Liver (tissue), 9 donors: ENCODE data around the gene DFFB. TPM values are rescaled to one million over a fixed set of nuclear protein-coding genes. Genes with fewer than 3 reads are reported as not detected.

Experiments
- DNase-seq: peaks from one replicate; pipeline ENCODE4 v3.0.0-alpha.2; 2017; ENCODE audit warnings: low spot score
- H3K27ac ChIP-seq, 2 donors: one replicate each; pipeline ENCODE4 v1.7.0; 2013; ENCODE audit warnings: inconsistent platforms in 2 of 2, low read length in 2 of 2, control low read depth in 1 of 2, low read depth in 1 of 2, mild to moderate bottlenecking in 1 of 2
- H3K27me3 ChIP-seq, 4 donors: one replicate each; pipeline versions ENCODE4 v1.6.1 to v1.7.0; 2013; ENCODE audit warnings: low read length in 3 of 4, inconsistent platforms in 1 of 4, mild to moderate bottlenecking in 1 of 4, moderate library complexity in 1 of 4; ENCODE audit not compliant: control insufficient read depth in 4 of 4, insufficient read depth in 4 of 4
- H3K36me3 ChIP-seq, 4 donors: one replicate each; pipeline versions ENCODE4 v1.6.1 to v1.7.0; 2013; ENCODE audit warnings: low read length in 3 of 4, mild to moderate bottlenecking in 3 of 4, low read depth in 1 of 4, moderate library complexity in 1 of 4; ENCODE audit not compliant: control insufficient read depth in 4 of 4, insufficient read depth in 3 of 4
- H3K4me1 ChIP-seq, 4 donors: one replicate each; pipeline versions ENCODE4 v1.6.1 to v1.7.0; 2013; ENCODE audit warnings: low read length in 3 of 4, mild to moderate bottlenecking in 3 of 4, moderate library complexity in 1 of 4; ENCODE audit not compliant: control insufficient read depth in 4 of 4, insufficient read depth in 4 of 4
- H3K4me3 ChIP-seq, 3 donors: one replicate each; pipeline versions ENCODE4 v1.6.1 to v1.7.0; 2013; ENCODE audit warnings: low read length in 3 of 3, control low read depth in 1 of 3, low read depth in 1 of 3, mild to moderate bottlenecking in 1 of 3
- H3K9ac ChIP-seq, 2 donors: one replicate each; pipeline ENCODE4 v1.7.0; 2013; ENCODE audit warnings: low read length in 2 of 2, mild to moderate bottlenecking in 2 of 2, moderate library complexity in 2 of 2, control low read depth in 1 of 2, low read depth in 1 of 2
- H3K9me3 ChIP-seq, 4 donors: one replicate each; pipeline versions ENCODE4 v1.6.1 to v1.7.0; 2013; ENCODE audit warnings: low read length in 3 of 4; ENCODE audit not compliant: control insufficient read depth in 4 of 4
- GABPA ChIP-seq, 2 donors: IDR thresholded peaks in 1 of 2; conservative IDR thresholded peaks in 1 of 2; 2 replicates each; pipeline ENCODE4 v1.6.1; 2016; ENCODE audit warnings: antibody characterized with exemption in 2 of 2, mild to moderate bottlenecking in 1 of 2, moderate library complexity in 1 of 2
- HNF4A ChIP-seq, 2 donors: conservative IDR thresholded peaks; 2 replicates each; pipeline ENCODE4 v1.6.1; 2016; ENCODE audit warnings: antibody characterized with exemption in 2 of 2, mild to moderate bottlenecking in 2 of 2
- JUND ChIP-seq, 2 donors: IDR thresholded peaks; 2 replicates each; pipeline ENCODE4 v1.6.1; 2016; ENCODE audit warnings: antibody characterized with exemption in 2 of 2
- NR2F2 ChIP-seq: IDR thresholded peaks from 2 replicates; pipeline ENCODE4 v1.6.1; 2016; ENCODE audit warnings: antibody characterized with exemption
- RAD21 ChIP-seq, 2 donors: IDR thresholded peaks; 2 replicates each; pipeline ENCODE4 v1.6.1; 2016; ENCODE audit warnings: antibody characterized with exemption in 2 of 2, mild to moderate bottlenecking in 2 of 2
- RXRA ChIP-seq, 2 donors: IDR thresholded peaks; 2 replicates each; pipeline ENCODE4 v1.6.1; 2017 to 2018; ENCODE audit warnings: antibody characterized with exemption in 2 of 2, mild to moderate bottlenecking in 1 of 2
- SP1 ChIP-seq: IDR thresholded peaks from 2 replicates; pipeline ENCODE4 v1.6.1; 2018; ENCODE audit warnings: antibody characterized with exemption, mild to moderate bottlenecking
- TAF1 ChIP-seq: conservative IDR thresholded peaks from 2 replicates; pipeline ENCODE4 v1.6.1; 2016; ENCODE audit warnings: antibody characterized with exemption, mild to moderate bottlenecking
- ZBTB33 ChIP-seq: IDR thresholded peaks from 2 replicates; pipeline ENCODE4 v1.6.1; 2016; ENCODE audit warnings: antibody characterized with exemption
- WGBS: extraction: QIAGEN DNeasy Blood & Tissue Kit; methylation state at CpG from one replicate; pipeline ENCODE4 v1.1.7; 2013; 5-methylcytosine and 5-hydroxymethylcytosine counted together
- polyA plus RNA-seq, 2 donors: library from polyadenylated mRNA; stranded (reverse) in 1 of 2; unstranded in 1 of 2; fragments of 200-250 nt in 1 of 2; fragments of >200 nt in 1 of 2; fragmentation: Nextera tagmentation in 1 of 2; extraction: Ambion mirVana in 1 of 2; gene quantifications; one replicate each; pipeline versions ENCODE4 v1.2.1 to v1.2.3, GENCODE V29; 2013 to 2015
- total RNA-seq, 2 donors: library from RNA; depleted of rRNA; stranded (reverse); fragments of >200 nt; gene quantifications; one replicate each; pipeline ENCODE4 v1.2.3, GENCODE V29; 2014
- TF ChIP-seq, protein P1 (sequence below): IDR thresholded peaks from 2 replicates; pipeline ENCODE4 v1.6.1; 2016; ENCODE audit warnings: antibody characterized with exemption
- TF ChIP-seq, protein P2 (sequence below): IDR thresholded peaks from 2 replicates; pipeline ENCODE4 v1.6.1; 2016; ENCODE audit warnings: antibody characterized with exemption
- TF ChIP-seq, protein P3 (sequence below): fragments of 150-350 bp; IDR thresholded peaks from 2 replicates; pipeline ENCODE4 v1.5.1; 2017; ENCODE audit warnings: improper control_type of control experiment, low read depth, low read length; ENCODE audit not compliant: missing input control
- donor health status: healthy.
- donor health status: healthy.
- donor health status: healthy.
- donor health status: healthy.
- donor health status: healthy.

DFFB gene
- total and polyA plus RNA-seq, 4 donors, result 0.92 to 6.1 (median 2.9) TPM

GRCh38 chr1:3868464-3869006, 11.3 kb downstream of the DFFB start:
- TF ChIP-seq RAD21 (IDR thresholded peaks at IDR 0.05) (no peak), SP1 (no peak), GABPA (IDR thresholded peaks at IDR 0.05 in 1 of 2, conservative IDR thresholded peaks at IDR 0.05 in 1 of 2) (no peak), HNF4A (conservative IDR thresholded peaks at IDR 0.05) (no peak)
- TF ChIP-seq, protein P1, sequence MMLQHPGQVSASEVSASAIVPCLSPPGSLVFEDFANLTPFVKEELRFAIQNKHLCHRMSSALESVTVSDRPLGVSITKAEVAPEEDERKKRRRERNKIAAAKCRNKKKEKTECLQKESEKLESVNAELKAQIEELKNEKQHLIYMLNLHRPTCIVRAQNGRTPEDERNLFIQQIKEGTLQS, result no peak
- Histone ChIP-seq H3K4me3 (no peak overlapping the region), H3K9ac (no peak overlapping the region), H3K27me3 (no peaks in the 10 kb centered on the region), H3K36me3 (peaks cover 4 to 42% (median 15%) of the 10 kb centered on the region in 4 donors), H3K27ac (no peak overlapping the region), H3K4me1 (no peaks in the 10 kb centered on the region), H3K9me3 (no peaks in the 10 kb centered on the region)
- 88% methylated on average over 13 of the region's 13 CpGs for WGBS
- no peak for DNase-seq

DNA sequence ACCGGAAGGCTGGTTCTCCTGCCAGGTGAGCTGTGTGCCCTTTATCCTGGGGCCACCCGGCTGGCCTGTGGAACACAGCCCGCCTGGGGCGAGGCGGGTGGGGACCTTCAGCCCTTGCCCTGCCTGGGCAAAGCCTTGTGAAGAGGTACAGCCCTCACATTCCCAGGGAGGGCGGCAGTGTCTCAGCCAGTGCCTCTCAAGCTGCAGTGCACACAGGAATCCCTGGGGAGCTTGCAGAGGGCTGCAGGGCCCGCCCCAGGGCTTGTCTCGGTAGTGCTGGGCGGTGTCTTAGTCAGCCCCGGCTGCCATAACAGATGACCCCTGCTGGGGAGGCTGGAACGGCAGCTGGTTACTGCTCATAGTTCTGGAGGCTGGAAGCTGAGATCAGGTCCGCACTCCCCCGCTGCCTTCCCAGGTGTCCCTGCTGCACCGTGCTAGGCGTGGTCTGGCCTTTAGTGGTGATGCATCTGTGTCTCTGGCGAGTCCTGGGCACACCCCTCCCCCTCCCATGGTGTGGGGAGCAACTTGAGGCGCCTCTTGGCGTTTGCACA, 12.6 kb downstream of the DFFB start:
- Histone ChIP-seq H3K27ac (no peak overlapping the region), H3K4me1 (no peaks in the 10 kb centered on the region), H3K4me3 (no peak overlapping the region), H3K9ac (no peak overlapping the region), H3K27me3 (no peaks in the 10 kb centered on the region), H3K9me3 (no peaks in the 10 kb centered on the region), H3K36me3 (peaks cover 4 to 50% (median 19%) of the 10 kb centered on the region in 4 donors)
- WGBS, result 76% methylated on average over 18 of the region's 18 CpGs
- DNase-seq, result no peak
- TF ChIP-seq HNF4A (conservative IDR thresholded peaks at IDR 0.05) (peak in 1 of 2 donors; percentile 53), JUND (IDR thresholded peaks at IDR 0.05) (no peak)

DNA sequence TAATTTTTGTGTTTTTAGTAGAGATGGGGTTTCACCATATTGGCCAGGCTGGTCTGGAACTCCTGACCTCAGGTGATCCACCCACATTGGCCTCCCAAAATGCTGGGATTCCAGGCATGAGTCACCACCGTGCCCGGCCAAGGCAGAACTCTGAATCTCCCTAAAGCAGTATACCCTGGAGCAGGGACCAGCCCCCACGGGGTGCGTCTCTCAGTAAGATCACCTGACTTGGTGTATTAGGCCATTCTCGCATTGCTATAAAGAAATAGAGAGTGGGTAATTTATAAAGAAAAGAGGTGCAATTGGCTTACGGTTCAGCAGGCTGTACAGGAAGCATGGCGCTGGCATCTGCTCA, 14.2 kb downstream of the DFFB start:
- H3K4me1 ChIP-seq, result no peaks in the 10 kb centered on the region
- TF ChIP-seq, protein P1, result no peak
- TF ChIP-seq TAF1 (no peak), RAD21 (IDR thresholded peaks at IDR 0.05) (no peak), HNF4A (conservative IDR thresholded peaks at IDR 0.05) (no peak), ZBTB33 (no peak), RXRA (IDR thresholded peaks at IDR 0.05) (no peak), NR2F2 (no peak)
- TF ChIP-seq, protein P2, sequence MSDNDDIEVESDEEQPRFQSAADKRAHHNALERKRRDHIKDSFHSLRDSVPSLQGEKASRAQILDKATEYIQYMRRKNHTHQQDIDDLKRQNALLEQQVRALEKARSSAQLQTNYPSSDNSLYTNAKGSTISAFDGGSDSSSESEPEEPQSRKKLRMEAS, result no peak
- TF ChIP-seq, protein P3, sequence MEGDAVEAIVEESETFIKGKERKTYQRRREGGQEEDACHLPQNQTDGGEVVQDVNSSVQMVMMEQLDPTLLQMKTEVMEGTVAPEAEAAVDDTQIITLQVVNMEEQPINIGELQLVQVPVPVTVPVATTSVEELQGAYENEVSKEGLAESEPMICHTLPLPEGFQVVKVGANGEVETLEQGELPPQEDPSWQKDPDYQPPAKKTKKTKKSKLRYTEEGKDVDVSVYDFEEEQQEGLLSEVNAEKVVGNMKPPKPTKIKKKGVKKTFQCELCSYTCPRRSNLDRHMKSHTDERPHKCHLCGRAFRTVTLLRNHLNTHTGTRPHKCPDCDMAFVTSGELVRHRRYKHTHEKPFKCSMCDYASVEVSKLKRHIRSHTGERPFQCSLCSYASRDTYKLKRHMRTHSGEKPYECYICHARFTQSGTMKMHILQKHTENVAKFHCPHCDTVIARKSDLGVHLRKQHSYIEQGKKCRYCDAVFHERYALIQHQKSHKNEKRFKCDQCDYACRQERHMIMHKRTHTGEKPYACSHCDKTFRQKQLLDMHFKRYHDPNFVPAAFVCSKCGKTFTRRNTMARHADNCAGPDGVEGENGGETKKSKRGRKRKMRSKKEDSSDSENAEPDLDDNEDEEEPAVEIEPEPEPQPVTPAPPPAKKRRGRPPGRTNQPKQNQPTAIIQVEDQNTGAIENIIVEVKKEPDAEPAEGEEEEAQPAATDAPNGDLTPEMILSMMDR, result no peak
- WGBS, result 98% methylated on average over 7 of the region's 7 CpGs
- H3K36me3 ChIP-seq, result peaks cover 8 to 59% (median 21%) of the 10 kb centered on the region in 4 donors
- H3K4me3 ChIP-seq, result no peak overlapping the region
- no peak for DNase-seq
- no peak overlapping the region for H3K27ac ChIP-seq
- no peak overlapping the region for H3K9ac ChIP-seq
- no peaks in the 10 kb centered on the region for H3K27me3 ChIP-seq
- H3K9me3 ChIP-seq, result no peaks in the 10 kb centered on the region
